GM12878 (cell line): ENCODE measurements around the gene CFDP1. TPM values are rescaled to one million over a fixed set of nuclear protein-coding genes. Genes with fewer than 3 reads are reported as not detected.

Source experiments
- ATAC-seq: fragments of 200-7000 bp; cut with Tn5 transposase; 3 replicates; pipeline ENCODE4 v1.9.1; 2020; ENCODE audit warnings: mild to moderate bottlenecking, moderate library complexity
- BruUV-seq: library from RNA; stranded (reverse); fragments of 400-500 nt; replicated peaks from 2 replicates; lab custom pipeline; 2021; lab: Mats Ljungman, UMichigan
- CTCF ChIA-PET: fragments of 300-600 bp; sonication (Branson Sonifier 250); formaldehyde crosslinking; extraction: SDS; loops from one replicate; lab custom pipeline; 2021; ENCODE audit warnings: inconsistent platforms; lab: Yijun Ruan, JAX
- POLR2A ChIA-PET: fragments of 350-600 bp; formaldehyde crosslinking; extraction: SDS; loops from one replicate; lab custom pipeline; 2021; ENCODE audit warnings: inconsistent platforms; lab: Charles Lee
- RAD21 ChIA-PET: fragments of 300-600 bp; sonication (Branson Sonifier 250); formaldehyde crosslinking; loops from one replicate; lab custom pipeline; 2023; ENCODE audit warnings: antibody characterized with exemption; ENCODE audit not compliant: unreplicated experiment; lab: Charles Lee
- SMC1A ChIA-PET: fragments of 300-600 bp; sonication (Branson Sonifier 250); formaldehyde crosslinking; loops from one replicate; lab custom pipeline; 2023; ENCODE audit not compliant: unreplicated experiment, uncharacterized antibody; lab: Charles Lee
- DNase-seq: peaks from one replicate; pipeline ENCODE4 v3.0.0-alpha.2; 2011; ENCODE audit warnings: low read depth, low spot score
- FAIRE-seq: peaks from 3 replicates; lab custom pipeline; 2011; peaks lifted over from hg19 to GRCh38; lab: Jason Lieb, UNC
- H2AFZ ChIP-seq: 2 replicates; pipeline ENCODE4 v1.6.0; 2011; ENCODE audit warnings: low read depth, low read length, control low read depth; ENCODE audit not compliant: control insufficient read depth
- H3K27ac ChIP-seq: 2 replicates; pipeline ENCODE4 v1.5.1; 2011; ENCODE audit warnings: control low read depth; ENCODE audit not compliant: control insufficient read depth, insufficient read depth
- H3K27me3 ChIP-seq, 2 experiments: replicated peaks in 1 of 2; 2 replicates each; pipeline versions ENCODE4 v1.6.0 to v1.6.1; 2011; ENCODE audit warnings: low read length in 1 of 2; ENCODE audit not compliant: control insufficient read depth in 2 of 2, insufficient read depth in 2 of 2
- H3K36me3 ChIP-seq, 2 experiments: 2 replicates each; pipeline ENCODE4 v1.5.1; 2011; ENCODE audit warnings: low read length in 1 of 2; ENCODE audit not compliant: control insufficient read depth in 2 of 2, insufficient read depth in 2 of 2
- H3K4me1 ChIP-seq: 2 replicates; pipeline ENCODE4 v1.6.1; 2011; ENCODE audit warnings: mild to moderate bottlenecking, low read length, moderate library complexity, mixed read lengths; ENCODE audit not compliant: control insufficient read depth, insufficient read depth
- H3K4me2 ChIP-seq: 2 replicates; pipeline ENCODE4 v1.6.0; 2011; ENCODE audit warnings: control low read depth; ENCODE audit not compliant: control insufficient read depth, insufficient read depth
- H3K4me3 ChIP-seq: fragments of 200-600 bp; sonication (generic); 2 replicates; pipeline ENCODE4 v1.5.1; 2016
- H3K79me2 ChIP-seq: 2 replicates; pipeline ENCODE4 v1.6.0; 2011; ENCODE audit warnings: low read length; ENCODE audit not compliant: control insufficient read depth, insufficient read depth
- H3K9ac ChIP-seq: 2 replicates; pipeline ENCODE4 v1.8.0; 2011; ENCODE audit warnings: low read length, control low read depth, mixed read lengths; ENCODE audit not compliant: control insufficient read depth, insufficient read depth
- H3K9me3 ChIP-seq: replicated peaks from 3 replicates; pipeline ENCODE4 v1.5.1; 2011; ENCODE audit warnings: mild to moderate bottlenecking, low read length; ENCODE audit not compliant: control insufficient read depth, insufficient read depth
- H4K20me1 ChIP-seq: 2 replicates; pipeline ENCODE4 v1.6.0; 2011; ENCODE audit not compliant: control insufficient read depth, insufficient read depth
- IRF4 ChIP-seq: IDR thresholded peaks from 2 replicates; pipeline ENCODE4 v1.6.1; 2011; ENCODE audit warnings: low read depth, low read length
- RAD51 ChIP-seq: fragments of 450-650 bp; IDR thresholded peaks from 2 replicates; pipeline ENCODE4 v1.6.1; 2016; ENCODE audit warnings: moderate library complexity, mild to moderate bottlenecking, inconsistent platforms
- SIN3A ChIP-seq: IDR thresholded peaks from 2 replicates; pipeline ENCODE4 v1.6.1; 2012; ENCODE audit warnings: low read depth, low read length, improper control_type of control experiment
- SMARCA5 ChIP-seq: fragments of 450-650 bp; IDR thresholded peaks from 2 replicates; pipeline ENCODE4 v1.6.1; 2017; ENCODE audit warnings: mild to moderate bottlenecking
- TARDBP ChIP-seq: IDR thresholded peaks from 2 replicates; pipeline ENCODE4 v1.6.1; 2016; ENCODE audit warnings: borderline replicate concordance
- ZNF384 ChIP-seq: IDR thresholded peaks from 2 replicates; pipeline ENCODE4 v1.6.1; 2012; ENCODE audit warnings: low read depth, mild to moderate bottlenecking, low read length, improper control_type of control experiment, borderline replicate concordance
- WGBS: methylation state at CpG from one replicate; pipeline ENCODE4 v1.1.6; 2016; ENCODE audit warnings: low lambda C conversion rate; ENCODE audit not compliant: insufficient replicate concordance, insufficient coverage; ENCODE audit errors: missing lambda C conversion rate; 5-methylcytosine and 5-hydroxymethylcytosine counted together
- in situ Hi-C: fragments of 300-500 bp; cut with MboI; formaldehyde crosslinking; loops from 9 replicates; pipeline ENCODE4 v1.14.3; 2018; ENCODE audit warnings: mixed read lengths
- intact Hi-C: fragments of 100-400 bp; cut with micrococcal nuclease; formaldehyde crosslinking; loops from one replicate; pipeline ENCODE4 v1.14.2; 2022; ENCODE audit not compliant: unreplicated experiment
- polyA plus RNA-seq, 11 experiments: library from polyadenylated mRNA; depleted of rRNA in 4 of 11; unstranded in 6 of 11; stranded (reverse) in 5 of 11; fragments of >200 nt; fragmentation: Nextera tagmentation in 4 of 11; fragmentation: Illumina TruSeq in 1 of 11; extraction: Ambion mirVana in 4 of 11; extraction: Trizol in 1 of 11; gene quantifications; 1 replicate in 1 of 11; 2 replicates in 10 of 11; pipeline versions ENCODE4 v1.2.1 to v1.2.3, GENCODE V29; 2011 to 2016; ENCODE audit warnings: inconsistent platforms in 2 of 11, missing spikeins in 2 of 11, low read depth in 1 of 11
- total RNA-seq, 4 experiments: library from RNA; depleted of rRNA in 3 of 4; stranded (reverse); fragments of >200 nt in 3 of 4; fragmentation: Illumina TruSeq in 1 of 4; extraction: Trizol in 1 of 4; gene quantifications; 2 replicates each; pipeline versions ENCODE4 v1.2.1 to v1.2.3, GENCODE V29; 2013 to 2021
- TF ChIP-seq, protein P1 (sequence below), 3 experiments: IDR thresholded peaks in 2 of 3; conservative IDR thresholded peaks in 1 of 3; 2 replicates each; pipeline ENCODE4 v1.5.1; 2011; ENCODE audit warnings: low read depth in 3 of 3, low read length in 3 of 3, mild to moderate bottlenecking in 3 of 3, control low read depth in 2 of 3, moderate library complexity in 2 of 3, inconsistent platforms in 1 of 3, mixed read lengths in 1 of 3; ENCODE audit not compliant: control insufficient read depth in 2 of 3, insufficient read depth in 1 of 3; ENCODE audit errors: extremely low read depth in 1 of 3
- TF ChIP-seq, protein P2 (sequence below): fragments of 450-650 bp; IDR thresholded peaks from 2 replicates; pipeline ENCODE4 v1.6.1; 2018; ENCODE audit warnings: borderline replicate concordance, mild to moderate bottlenecking; ENCODE audit not compliant: partially characterized antibody
- TF ChIP-seq, protein P3 (sequence below): fragments of 150-350 bp; IDR thresholded peaks from 2 replicates; pipeline ENCODE4 v1.6.1; 2016; ENCODE audit warnings: low read depth, low read length

CFDP1 gene
- total and polyA plus RNA-seq, 10 of the 15 experiments (the other 5 are each of a cell fraction or from before 2014, with no cell fraction given), result 22.3 to 64.8 (median 36.7) TPM

GRCh38 chr16:75309156-75309555 lies 124.1 kb downstream of the CFDP1 start:
- DNase-seq (no peak), ATAC-seq (no peak), FAIRE-seq (no peak)
- no TSS peak for BruUV-seq
- Histone ChIP-seq H3K27ac (no peak overlapping the region), H2AFZ (no peak overlapping the region), H3K9me3 (no peaks in the 10 kb centered on the region), H3K4me2 (no peak overlapping the region), H3K4me3 (no peak overlapping the region), H3K36me3 (peaks cover 0 to 4% of the 10 kb centered on the region in 2 experiments; a peak in 1 of 4 replicates), H3K4me1 (peaks cover 12% of the 10 kb centered on the region), H3K27me3 (no peaks in the 10 kb centered on the region), H4K20me1 (no peaks in the 10 kb centered on the region), H3K79me2 (no peaks in the 10 kb centered on the region), H3K9ac (no peak overlapping the region)
- in situ Hi-C loops, result no loop called here
- TF ChIP-seq IRF4 (no peak), TARDBP (no peak), SIN3A (no peak)
- TF ChIP-seq, protein P1, sequence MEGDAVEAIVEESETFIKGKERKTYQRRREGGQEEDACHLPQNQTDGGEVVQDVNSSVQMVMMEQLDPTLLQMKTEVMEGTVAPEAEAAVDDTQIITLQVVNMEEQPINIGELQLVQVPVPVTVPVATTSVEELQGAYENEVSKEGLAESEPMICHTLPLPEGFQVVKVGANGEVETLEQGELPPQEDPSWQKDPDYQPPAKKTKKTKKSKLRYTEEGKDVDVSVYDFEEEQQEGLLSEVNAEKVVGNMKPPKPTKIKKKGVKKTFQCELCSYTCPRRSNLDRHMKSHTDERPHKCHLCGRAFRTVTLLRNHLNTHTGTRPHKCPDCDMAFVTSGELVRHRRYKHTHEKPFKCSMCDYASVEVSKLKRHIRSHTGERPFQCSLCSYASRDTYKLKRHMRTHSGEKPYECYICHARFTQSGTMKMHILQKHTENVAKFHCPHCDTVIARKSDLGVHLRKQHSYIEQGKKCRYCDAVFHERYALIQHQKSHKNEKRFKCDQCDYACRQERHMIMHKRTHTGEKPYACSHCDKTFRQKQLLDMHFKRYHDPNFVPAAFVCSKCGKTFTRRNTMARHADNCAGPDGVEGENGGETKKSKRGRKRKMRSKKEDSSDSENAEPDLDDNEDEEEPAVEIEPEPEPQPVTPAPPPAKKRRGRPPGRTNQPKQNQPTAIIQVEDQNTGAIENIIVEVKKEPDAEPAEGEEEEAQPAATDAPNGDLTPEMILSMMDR (IDR thresholded peaks at IDR 0.05 in 2 of 3, conservative IDR thresholded peaks at IDR 0.05 in 1 of 3; ENCODE audit: control insufficient read depth in 2 of 3, extremely low read depth in 1 of 3, insufficient read depth in 1 of 3, low read depth in 3 of 3, low read length in 3 of 3), result no peak
- intact Hi-C loops, result no loop called here
- CTCF ChIA-PET, result interaction anchor here (1.3 kb wide), 1 partner anchor 7 kb away, joined by 3 read pairs; no protein-coding TSS in a partner anchor
- RAD21 ChIA-PET, result interaction anchor here (5.0 kb wide), 1 partner anchor 10 kb away, joined by 50 read pairs; no protein-coding TSS in a partner anchor
- SMC1A ChIA-PET, result interaction anchor here (7.0 kb wide), 1 partner anchor 10 kb away, joined by 83 read pairs; no protein-coding TSS in a partner anchor
- POLR2A ChIA-PET, result no interaction called here
- WGBS, result 99% methylated on average over 8 of the region's 8 CpGs

- in situ Hi-C loops, result no loop called here
- peaks cover 0 to 4% of the 10 kb centered on the region in 2 experiments; a peak in 1 of 4 replicates for H3K36me3 ChIP-seq
- H3K4me3 ChIP-seq, result no peak overlapping the region
- CTCF ChIA-PET, result interaction anchor here (1.3 to 1.6 kb wide), 2 partner anchors 8 to 74 kb away, joined by 3 to 6 read pairs; no protein-coding TSS in a partner anchor
- FAIRE-seq, result no peak
- no peak overlapping the region for H2AFZ ChIP-seq
- ATAC-seq, result no peak
- SMC1A ChIA-PET, result interaction anchor here (1.0 to 7.0 kb wide), 3 partner anchors 11 to 18 kb away, joined by 3 to 83 read pairs (median 3); no protein-coding TSS in a partner anchor
- RAD21 ChIA-PET, result interaction anchor here (5.0 kb wide), 1 partner anchor 12 kb away, joined by 50 read pairs; no protein-coding TSS in a partner anchor
- no peak overlapping the region for H3K9ac ChIP-seq
- DNase-seq, result no peak
- no TSS peak for BruUV-seq
- no peaks in the 10 kb centered on the region for H3K9me3 ChIP-seq
- peaks cover 12% of the 10 kb centered on the region for H3K4me1 ChIP-seq
- H3K27me3 ChIP-seq, result no peaks in the 10 kb centered on the region
- WGBS, result 98% methylated on average over 3 of the region's 3 CpGs
- no peaks in the 10 kb centered on the region for H3K79me2 ChIP-seq
- POLR2A ChIA-PET, result no interaction called here
- no peaks in the 10 kb centered on the region for H4K20me1 ChIP-seq
- H3K4me2 ChIP-seq, result no peak overlapping the region
- intact Hi-C loops, result no loop called here
- no peak overlapping the region for H3K27ac ChIP-seq
- TF ChIP-seq, protein P2, sequence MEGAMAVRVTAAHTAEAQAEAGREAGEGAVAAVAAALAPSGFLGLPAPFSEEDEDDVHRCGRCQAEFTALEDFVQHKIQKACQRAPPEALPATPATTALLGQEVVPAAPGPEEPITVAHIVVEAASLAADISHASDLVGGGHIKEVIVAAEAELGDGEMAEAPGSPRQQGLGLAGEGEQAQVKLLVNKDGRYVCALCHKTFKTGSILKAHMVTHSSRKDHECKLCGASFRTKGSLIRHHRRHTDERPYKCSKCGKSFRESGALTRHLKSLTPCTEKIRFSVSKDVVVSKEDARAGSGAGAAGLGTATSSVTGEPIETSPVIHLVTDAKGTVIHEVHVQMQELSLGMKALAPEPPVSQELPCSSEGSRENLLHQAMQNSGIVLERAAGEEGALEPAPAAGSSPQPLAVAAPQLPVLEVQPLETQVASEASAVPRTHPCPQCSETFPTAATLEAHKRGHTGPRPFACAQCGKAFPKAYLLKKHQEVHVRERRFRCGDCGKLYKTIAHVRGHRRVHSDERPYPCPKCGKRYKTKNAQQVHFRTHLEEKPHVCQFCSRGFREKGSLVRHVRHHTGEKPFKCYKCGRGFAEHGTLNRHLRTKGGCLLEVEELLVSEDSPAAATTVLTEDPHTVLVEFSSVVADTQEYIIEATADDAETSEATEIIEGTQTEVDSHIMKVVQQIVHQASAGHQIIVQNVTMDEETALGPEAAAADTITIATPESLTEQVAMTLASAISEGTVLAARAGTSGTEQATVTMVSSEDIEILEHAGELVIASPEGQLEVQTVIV, result no peak
- TF ChIP-seq RAD51 (no peak), SMARCA5 (no peak), ZNF384 (no peak)
- TF ChIP-seq, protein P3, sequence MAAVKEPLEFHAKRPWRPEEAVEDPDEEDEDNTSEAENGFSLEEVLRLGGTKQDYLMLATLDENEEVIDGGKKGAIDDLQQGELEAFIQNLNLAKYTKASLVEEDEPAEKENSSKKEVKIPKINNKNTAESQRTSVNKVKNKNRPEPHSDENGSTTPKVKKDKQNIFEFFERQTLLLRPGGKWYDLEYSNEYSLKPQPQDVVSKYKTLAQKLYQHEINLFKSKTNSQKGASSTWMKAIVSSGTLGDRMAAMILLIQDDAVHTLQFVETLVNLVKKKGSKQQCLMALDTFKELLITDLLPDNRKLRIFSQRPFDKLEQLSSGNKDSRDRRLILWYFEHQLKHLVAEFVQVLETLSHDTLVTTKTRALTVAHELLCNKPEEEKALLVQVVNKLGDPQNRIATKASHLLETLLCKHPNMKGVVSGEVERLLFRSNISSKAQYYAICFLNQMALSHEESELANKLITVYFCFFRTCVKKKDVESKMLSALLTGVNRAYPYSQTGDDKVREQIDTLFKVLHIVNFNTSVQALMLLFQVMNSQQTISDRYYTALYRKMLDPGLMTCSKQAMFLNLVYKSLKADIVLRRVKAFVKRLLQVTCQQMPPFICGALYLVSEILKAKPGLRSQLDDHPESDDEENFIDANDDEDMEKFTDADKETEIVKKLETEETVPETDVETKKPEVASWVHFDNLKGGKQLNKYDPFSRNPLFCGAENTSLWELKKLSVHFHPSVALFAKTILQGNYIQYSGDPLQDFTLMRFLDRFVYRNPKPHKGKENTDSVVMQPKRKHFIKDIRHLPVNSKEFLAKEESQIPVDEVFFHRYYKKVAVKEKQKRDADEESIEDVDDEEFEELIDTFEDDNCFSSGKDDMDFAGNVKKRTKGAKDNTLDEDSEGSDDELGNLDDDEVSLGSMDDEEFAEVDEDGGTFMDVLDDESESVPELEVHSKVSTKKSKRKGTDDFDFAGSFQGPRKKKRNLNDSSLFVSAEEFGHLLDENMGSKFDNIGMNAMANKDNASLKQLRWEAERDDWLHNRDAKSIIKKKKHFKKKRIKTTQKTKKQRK, result no peak
These were observed 125.3 kb downstream of the CFDP1 start for GRCh38 chr16:75308011-75308410.
